IPS-15b (cell line): ENCODE data around the gene PLPPR3.

Source experiments
- H3K27me3 ChIP-seq: one replicate; pipeline ENCODE4 v1.6.1; 2013; ENCODE audit warnings: low read length; ENCODE audit not compliant: control insufficient read depth, insufficient read depth
- H3K36me3 ChIP-seq: one replicate; pipeline ENCODE4 v1.6.1; 2013; ENCODE audit warnings: low read length; ENCODE audit not compliant: control insufficient read depth, insufficient read depth
- H3K4me1 ChIP-seq: one replicate; pipeline ENCODE4 v1.6.1; 2013; ENCODE audit warnings: mild to moderate bottlenecking, low read length; ENCODE audit not compliant: control insufficient read depth, insufficient read depth
- H3K4me3 ChIP-seq: one replicate; pipeline ENCODE4 v1.5.1; 2013; ENCODE audit warnings: low read depth, low read length
- H3K9ac ChIP-seq: one replicate; pipeline ENCODE4 v1.6.1; 2013; ENCODE audit warnings: low read depth, mild to moderate bottlenecking, low read length
- H3K9me3 ChIP-seq: one replicate; pipeline ENCODE4 v1.6.1; 2013; ENCODE audit warnings: mild to moderate bottlenecking, low read length; ENCODE audit not compliant: control insufficient read depth, insufficient read depth

Gene PLPPR3

GRCh38 chr19:801861-802497 lies 19.8 kb downstream of the PLPPR3 start:
- H3K36me3 ChIP-seq: peaks cover 71% of the 10 kb centered on the region
- H3K9ac ChIP-seq: peak overlapping the region; percentile 60
- no peak overlapping the region for H3K4me3 ChIP-seq
- H3K27me3 ChIP-seq: no peaks in the 10 kb centered on the region
- peaks cover 14% of the 10 kb centered on the region for H3K4me1 ChIP-seq
- no peaks in the 10 kb centered on the region for H3K9me3 ChIP-seq

GRCh38 chr19:801030-801860 lies 20.5 kb downstream of the PLPPR3 start:
- Histone ChIP-seq H3K9me3 (no peaks in the 10 kb centered on the region), H3K9ac (peak overlapping the region; percentile 54), H3K36me3 (peaks cover 64% of the 10 kb centered on the region), H3K27me3 (no peaks in the 10 kb centered on the region), H3K4me1 (peaks cover 14% of the 10 kb centered on the region), H3K4me3 (peak overlapping the region; percentile 37)

- Histone ChIP-seq H3K9ac (peak overlapping the region; percentile 77), H3K27me3 (no peaks in the 10 kb centered on the region), H3K36me3 (peaks cover 56% of the 10 kb centered on the region), H3K4me1 (peaks cover 14% of the 10 kb centered on the region), H3K9me3 (no peaks in the 10 kb centered on the region), H3K4me3 (peak overlapping the region; percentile 37)
These were observed 21.3 kb downstream of the PLPPR3 start for GRCh38 chr19:800360-801029.

- Histone ChIP-seq H3K4me1 (peaks cover 14% of the 10 kb centered on the region), H3K9me3 (no peaks in the 10 kb centered on the region), H3K36me3 (peaks cover 44% of the 10 kb centered on the region), H3K4me3 (peak overlapping the region; percentile 65), H3K9ac (peak overlapping the region; percentile 75), H3K27me3 (no peaks in the 10 kb centered on the region)
These were observed 22.5 kb downstream of the PLPPR3 start for GRCh38 chr19:799076-799881.

GRCh38 chr19:798415-799075 lies 23.2 kb downstream of the PLPPR3 start:
- Histone ChIP-seq H3K4me3 (peak overlapping the region; percentile 65), H3K36me3 (peaks cover 37% of the 10 kb centered on the region), H3K9me3 (no peaks in the 10 kb centered on the region), H3K27me3 (no peaks in the 10 kb centered on the region), H3K9ac (peak overlapping the region; percentile 75), H3K4me1 (peaks cover 14% of the 10 kb centered on the region)

GRCh38 chr19:797528-798414 lies 24.0 kb downstream of the PLPPR3 start:
- Histone ChIP-seq H3K4me1 (peaks cover 14% of the 10 kb centered on the region), H3K4me3 (peak overlapping the region; percentile 65), H3K9ac (peak overlapping the region; percentile 75), H3K36me3 (peaks cover 29% of the 10 kb centered on the region), H3K9me3 (no peaks in the 10 kb centered on the region), H3K27me3 (no peaks in the 10 kb centered on the region)

- Histone ChIP-seq H3K27me3 (no peaks in the 10 kb centered on the region), H3K9ac (peak within 1 kb of the TSS; percentile 75), H3K4me3 (peak within 1 kb of the TSS; percentile 65), H3K36me3 (peaks cover 28% of the 10 kb centered on the region), H3K9me3 (no peaks in the 10 kb centered on the region), H3K4me1 (peaks cover 14% of the 10 kb centered on the region)
These were observed 24.8 kb downstream of the PLPPR3 start, which contains the start of gene PTBP1 for GRCh38 chr19:796692-797527. PTBP1 (plus strand) TSS chr19:797452; CDS start chr19:797498, 46 bp downstream.

GRCh38 chr19:795691-796581 lies 25.8 kb downstream of the PLPPR3 start:
- Histone ChIP-seq H3K9ac (no peak overlapping the region), H3K9me3 (no peaks in the 10 kb centered on the region), H3K27me3 (no peaks in the 10 kb centered on the region), H3K36me3 (peaks cover 19% of the 10 kb centered on the region), H3K4me1 (peaks cover 12% of the 10 kb centered on the region), H3K4me3 (no peak overlapping the region)

GRCh38 chr19:795073-795611 lies 26.6 kb downstream of the PLPPR3 start:
- Histone ChIP-seq H3K9me3 (no peaks in the 10 kb centered on the region), H3K4me3 (no peak overlapping the region), H3K27me3 (no peaks in the 10 kb centered on the region), H3K36me3 (peaks cover 11% of the 10 kb centered on the region), H3K4me1 (peaks cover 6% of the 10 kb centered on the region), H3K9ac (no peak overlapping the region)
